ENCODE data around the gene LIMA1.
"Not testable (repeated sequence)": the region's sequence is repeated elsewhere in the genome, so short reads cannot be mapped to it uniquely, and the experiment has no call there.

LIMA1 gene

GRCh38 chr12:50247665-50248064 lies 35.7 kb downstream of the LIMA1 start:
- H3K36me3 ChIP-seq (ENCODE audit: insufficient read depth, low read length); H3K9ac ChIP-seq (ENCODE audit: low read depth, low read length); H3K9me3 ChIP-seq (ENCODE audit: control insufficient read depth, insufficient read depth, low read length): not testable (repeated sequence)
- peaks cover 11% of the 10 kb centered on the region for H3K4me1 ChIP-seq (ENCODE audit: insufficient read depth, low read length)

- Histone ChIP-seq H3K9ac (ENCODE audit: low read depth, low read length) (no peak overlapping the region), H3K9me3 (ENCODE audit: control insufficient read depth, insufficient read depth, low read length) (no peaks in the 10 kb centered on the region)
These were observed 36.3 kb downstream of the LIMA1 start for GRCh38 chr12:50246873-50247612.

GRCh38 chr12:50246197-50246865 lies 37.0 kb downstream of the LIMA1 start:
- H3K4me1 ChIP-seq (ENCODE audit: insufficient read depth, low read length): peaks cover 15% of the 10 kb centered on the region
- no peaks in the 10 kb centered on the region for H3K9me3 ChIP-seq (ENCODE audit: control insufficient read depth, insufficient read depth, low read length)
- H3K9ac ChIP-seq (ENCODE audit: low read depth, low read length): no peak overlapping the region
- no peaks in the 10 kb centered on the region for H3K36me3 ChIP-seq (ENCODE audit: insufficient read depth, low read length)

More at GRCh38 chr12:50246873-50247612, 36.3 kb downstream of the LIMA1 start:
- Histone ChIP-seq H3K36me3 (ENCODE audit: insufficient read depth, low read length) (no peaks in the 10 kb centered on the region), H3K4me1 (ENCODE audit: insufficient read depth, low read length) (peaks cover 15% of the 10 kb centered on the region)

GRCh38 chr12:50243507-50243906 lies 39.8 kb downstream of the LIMA1 start:
- Histone ChIP-seq H3K9me3 (ENCODE audit: control insufficient read depth, insufficient read depth, low read length) (no peaks in the 10 kb centered on the region), H3K36me3 (ENCODE audit: insufficient read depth, low read length) (no peaks in the 10 kb centered on the region), H3K4me1 (ENCODE audit: insufficient read depth, low read length) (peaks cover 13% of the 10 kb centered on the region; the same call in 1 of the 2 replicates), H3K9ac (ENCODE audit: low read depth, low read length) (no peak overlapping the region)

GRCh38 chr12:50242751-50243191 lies 40.5 kb downstream of the LIMA1 start:
- Histone ChIP-seq H3K9me3 (ENCODE audit: control insufficient read depth, insufficient read depth, low read length) (no peaks in the 10 kb centered on the region), H3K9ac (ENCODE audit: low read depth, low read length) (no peak overlapping the region), H3K36me3 (ENCODE audit: insufficient read depth, low read length) (no peaks in the 10 kb centered on the region), H3K4me1 (ENCODE audit: insufficient read depth, low read length) (peaks cover 13% of the 10 kb centered on the region; the same call in 1 of the 2 replicates)

GRCh38 chr12:50241178-50241577 lies 42.1 kb downstream of the LIMA1 start:
- Histone ChIP-seq H3K4me1 (ENCODE audit: insufficient read depth, low read length) (peaks cover 13% of the 10 kb centered on the region; the same call in 1 of the 2 replicates), H3K36me3 (ENCODE audit: insufficient read depth, low read length) (no peaks in the 10 kb centered on the region), H3K9ac (ENCODE audit: low read depth, low read length) (no peak overlapping the region), H3K9me3 (ENCODE audit: control insufficient read depth, insufficient read depth, low read length) (no peaks in the 10 kb centered on the region)

- peaks cover 13% of the 10 kb centered on the region; the same call in 1 of the 2 replicates for H3K4me1 ChIP-seq (ENCODE audit: insufficient read depth, low read length)
- H3K36me3 ChIP-seq (ENCODE audit: insufficient read depth, low read length): no peaks in the 10 kb centered on the region
- H3K9ac ChIP-seq (ENCODE audit: low read depth, low read length): no peak overlapping the region
- no peaks in the 10 kb centered on the region for H3K9me3 ChIP-seq (ENCODE audit: control insufficient read depth, insufficient read depth, low read length)
These were observed 42.6 kb downstream of the LIMA1 start for GRCh38 chr12:50240792-50241114.

GRCh38 chr12:50240096-50240791 lies 43.1 kb downstream of the LIMA1 start:
- Histone ChIP-seq H3K4me1 (ENCODE audit: insufficient read depth, low read length) (peaks cover 13% of the 10 kb centered on the region; the same call in 1 of the 2 replicates), H3K9me3 (ENCODE audit: control insufficient read depth, insufficient read depth, low read length) (no peaks in the 10 kb centered on the region), H3K36me3 (ENCODE audit: insufficient read depth, low read length) (no peaks in the 10 kb centered on the region), H3K9ac (ENCODE audit: low read depth, low read length) (no peak overlapping the region)

- Histone ChIP-seq H3K9me3 (ENCODE audit: control insufficient read depth, insufficient read depth, low read length) (no peaks in the 10 kb centered on the region), H3K9ac (ENCODE audit: low read depth, low read length) (no peak overlapping the region), H3K36me3 (ENCODE audit: insufficient read depth, low read length) (no peaks in the 10 kb centered on the region), H3K4me1 (ENCODE audit: insufficient read depth, low read length) (peaks cover 17% of the 10 kb centered on the region; the same call in 1 of the 2 replicates)
These were observed 43.9 kb downstream of the LIMA1 start for GRCh38 chr12:50239355-50239891.

- H3K4me1 ChIP-seq (ENCODE audit: insufficient read depth, low read length): peaks cover 7% of the 10 kb centered on the region; the same call in 1 of the 2 replicates
- no peaks in the 10 kb centered on the region for H3K9me3 ChIP-seq (ENCODE audit: control insufficient read depth, insufficient read depth, low read length)
- H3K9ac ChIP-seq (ENCODE audit: low read depth, low read length): no peak overlapping the region
These were observed 49.0 kb downstream of the LIMA1 start for GRCh38 chr12:50234347-50234746.

GRCh38 chr12:50232771-50233209 lies 50.5 kb downstream of the LIMA1 start:
- Histone ChIP-seq H3K9ac (ENCODE audit: low read depth, low read length) (no peak overlapping the region), H3K4me1 (ENCODE audit: insufficient read depth, low read length) (peaks cover 5% of the 10 kb centered on the region; the same call in 1 of the 2 replicates), H3K36me3 (ENCODE audit: insufficient read depth, low read length) (no peaks in the 10 kb centered on the region), H3K9me3 (ENCODE audit: control insufficient read depth, insufficient read depth, low read length) (no peaks in the 10 kb centered on the region)

More at GRCh38 chr12:50234347-50234746, 49.0 kb downstream of the LIMA1 start:
- no peaks in the 10 kb centered on the region for H3K36me3 ChIP-seq (ENCODE audit: insufficient read depth, low read length)

- Histone ChIP-seq H3K4me1 (ENCODE audit: insufficient read depth, low read length) (peaks cover 5% of the 10 kb centered on the region; the same call in 1 of the 2 replicates), H3K36me3 (ENCODE audit: insufficient read depth, low read length) (no peaks in the 10 kb centered on the region), H3K9ac (ENCODE audit: low read depth, low read length) (no peak overlapping the region), H3K9me3 (ENCODE audit: control insufficient read depth, insufficient read depth, low read length) (no peaks in the 10 kb centered on the region)
These were observed 51.1 kb downstream of the LIMA1 start for GRCh38 chr12:50232206-50232605.

GRCh38 chr12:50231346-50231745 lies 52.0 kb downstream of the LIMA1 start:
- Histone ChIP-seq H3K9me3 (ENCODE audit: control insufficient read depth, insufficient read depth, low read length) (no peaks in the 10 kb centered on the region), H3K36me3 (ENCODE audit: insufficient read depth, low read length) (no peaks in the 10 kb centered on the region), H3K9ac (ENCODE audit: low read depth, low read length) (no peak overlapping the region), H3K4me1 (ENCODE audit: insufficient read depth, low read length) (peaks cover 5% of the 10 kb centered on the region; the same call in 1 of the 2 replicates)

GRCh38 chr12:50230217-50230616 lies 53.1 kb downstream of the LIMA1 start:
- H3K36me3 ChIP-seq (ENCODE audit: insufficient read depth, low read length): no peaks in the 10 kb centered on the region
- no peaks in the 10 kb centered on the region for H3K9me3 ChIP-seq (ENCODE audit: control insufficient read depth, insufficient read depth, low read length)
- H3K4me1 ChIP-seq (ENCODE audit: insufficient read depth, low read length): peaks cover 5% of the 10 kb centered on the region; the same call in 1 of the 2 replicates
- no peak overlapping the region for H3K9ac ChIP-seq (ENCODE audit: low read depth, low read length)

Data from ES-I3 (cell line).